ENCODE data around the gene PEX11G.

PEX11G gene

GRCh38 chr19:7488736-7489353 is at the start of gene PEX11G:
PEX11G (minus strand) TSS chr19:7489035; CDS start chr19:7489010, 25 bp downstream.
- peak; percentile 83 for DNase-seq (ENCODE audit: low spot score)

DNA sequence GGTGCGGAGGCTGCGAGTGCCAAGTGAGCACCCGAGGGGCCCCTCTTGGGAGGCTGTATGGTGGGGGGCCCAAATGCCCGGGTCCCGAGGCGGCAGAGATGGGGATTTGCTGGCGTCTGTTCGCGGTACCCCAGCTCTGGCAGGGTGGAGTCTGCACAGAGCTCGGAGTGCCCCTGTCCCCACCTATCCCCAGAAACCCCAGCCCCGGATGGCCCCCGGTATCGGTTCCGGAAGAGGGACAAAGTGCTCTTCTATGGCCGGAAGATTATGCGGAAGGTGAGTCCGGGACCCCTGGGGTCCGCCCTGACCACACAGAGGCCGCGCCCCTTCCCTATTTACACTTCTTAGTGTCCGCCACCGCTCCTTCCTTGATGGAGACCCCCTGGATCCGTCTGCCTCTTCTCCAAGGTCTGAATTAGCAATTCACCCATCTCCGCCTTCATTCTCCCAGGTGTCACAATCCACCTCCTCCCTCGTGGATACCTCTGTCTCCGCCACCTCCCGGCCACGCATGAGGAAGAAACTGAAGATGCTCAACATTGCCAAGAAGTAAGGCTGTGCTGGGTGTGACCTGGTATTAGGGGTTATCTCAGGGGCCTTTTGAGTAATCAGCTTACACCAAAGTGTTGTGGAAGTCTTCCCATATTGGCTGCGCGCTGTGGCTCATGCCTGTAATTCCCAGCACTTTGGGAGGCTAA is 47.3 kb upstream of the PEX11G start:
- DNase-seq (ENCODE audit: low spot score) = no peak

DNA sequence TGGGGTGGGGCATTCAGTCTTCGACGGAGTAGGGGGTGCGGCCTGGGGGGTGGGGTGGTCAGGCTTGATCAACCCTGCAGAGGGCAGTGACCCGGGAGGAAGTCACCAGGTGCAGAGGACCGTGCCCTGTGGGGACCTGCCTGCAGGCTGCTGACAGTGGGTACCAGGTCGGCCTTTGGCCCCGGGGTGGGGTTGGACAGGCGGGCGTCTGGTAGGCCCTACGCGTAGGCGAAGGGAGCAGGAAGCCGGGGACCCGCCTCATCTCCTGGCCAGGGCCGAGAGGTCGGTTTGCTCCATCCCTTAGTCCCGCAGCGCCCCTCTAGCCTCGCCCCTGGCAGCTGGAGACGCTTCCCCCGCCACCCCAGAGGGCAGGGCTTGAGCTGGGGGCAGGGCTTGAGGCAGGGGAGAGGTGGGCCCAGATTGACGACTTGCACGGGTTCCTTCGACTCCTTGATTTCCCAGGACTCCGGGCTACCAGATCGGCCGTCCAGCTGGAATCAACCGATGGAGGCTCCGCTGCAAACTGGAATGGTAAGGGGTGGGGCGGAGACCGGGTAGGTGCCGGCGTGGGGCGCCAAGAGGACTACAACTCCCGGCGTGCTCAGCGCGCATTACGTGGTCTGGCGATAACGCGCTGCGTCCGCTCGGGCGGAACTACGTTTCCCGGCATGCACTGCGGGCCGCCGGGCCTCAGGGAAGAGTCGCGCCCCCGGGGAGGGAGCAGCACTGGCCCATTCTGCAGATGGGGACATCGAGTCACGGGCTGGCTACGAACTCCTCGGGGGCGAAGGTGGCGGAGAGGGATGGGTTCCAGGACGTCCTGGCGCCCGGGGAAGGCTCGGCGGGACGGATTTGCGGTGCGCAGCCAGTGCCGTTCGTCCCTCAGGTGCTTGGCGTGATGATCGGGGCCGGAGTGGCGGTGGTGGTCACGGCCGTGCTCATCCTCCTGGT is 46.5 kb upstream of the PEX11G start, which contains the start of gene PNPLA6:
TSS of gene PNPLA6 (plus strand) at position 671 of the 951 bp plus-strand sequence. CDS start at position 743, 72 bp downstream.
- peak; percentile 86 for DNase-seq (ENCODE audit: low spot score)

DNA sequence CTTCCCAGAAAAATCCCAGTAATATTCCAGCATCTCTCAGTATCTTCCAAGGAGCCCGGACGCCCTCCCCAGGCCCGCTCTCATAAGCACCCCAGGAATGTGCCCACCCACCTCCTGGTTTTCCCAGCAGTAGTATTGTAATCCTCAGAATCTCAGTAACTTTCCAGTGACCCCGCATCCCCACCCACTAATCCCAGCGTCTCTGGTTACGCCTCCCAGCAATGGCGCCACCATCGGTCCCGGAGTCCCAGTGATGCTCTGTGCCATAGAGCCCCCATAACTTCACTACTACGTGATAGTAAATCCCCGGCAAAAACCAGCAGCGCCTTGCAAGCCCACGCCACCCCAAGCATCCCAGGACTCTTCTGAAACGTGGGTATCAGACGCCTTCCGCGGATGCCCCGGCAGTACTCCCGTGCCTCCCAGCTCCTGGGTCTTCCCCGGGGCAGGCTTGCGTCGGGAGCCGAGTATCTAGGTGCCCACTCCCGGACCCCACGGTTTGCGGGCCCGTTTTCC is 45.8 kb upstream of the PEX11G start:
- peak; percentile 52 for DNase-seq (ENCODE audit: low spot score)

GRCh38 chr19:7533925-7534480 is 45.2 kb upstream of the PEX11G start:
- DNase-seq (ENCODE audit: low spot score) = peak; percentile 62

DNA sequence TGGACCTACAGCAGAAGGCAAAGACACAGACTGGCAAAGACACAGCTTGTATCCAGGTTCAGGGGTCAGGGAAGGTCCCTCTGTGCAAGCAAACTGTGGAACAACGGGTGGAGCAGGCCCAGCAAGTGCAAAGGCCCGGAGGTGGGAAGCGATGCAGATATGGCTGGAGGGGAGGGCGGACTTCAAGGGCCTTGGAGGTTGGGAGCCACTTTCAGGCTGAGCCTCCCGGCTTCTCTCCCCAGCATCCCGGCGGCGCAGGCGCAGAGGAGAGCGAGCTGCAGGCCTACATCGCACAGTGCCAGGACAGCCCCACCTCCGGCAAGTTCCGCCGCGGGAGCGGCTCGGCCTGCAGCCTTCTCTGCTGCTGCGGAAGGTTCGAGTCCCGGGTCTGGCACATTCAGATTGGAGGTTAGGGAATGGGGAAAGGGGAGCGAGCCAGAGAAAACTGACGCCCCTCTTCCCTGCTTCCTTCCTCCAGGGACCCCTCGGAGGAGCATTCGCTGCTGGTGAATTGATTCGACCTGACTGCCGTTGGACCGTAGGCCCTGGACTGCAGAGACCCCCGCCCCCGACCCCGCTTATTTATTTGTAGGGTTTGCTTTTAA is 44.5 kb upstream of the PEX11G start:
- DNase-seq (ENCODE audit: low spot score) = no peak

DNA sequence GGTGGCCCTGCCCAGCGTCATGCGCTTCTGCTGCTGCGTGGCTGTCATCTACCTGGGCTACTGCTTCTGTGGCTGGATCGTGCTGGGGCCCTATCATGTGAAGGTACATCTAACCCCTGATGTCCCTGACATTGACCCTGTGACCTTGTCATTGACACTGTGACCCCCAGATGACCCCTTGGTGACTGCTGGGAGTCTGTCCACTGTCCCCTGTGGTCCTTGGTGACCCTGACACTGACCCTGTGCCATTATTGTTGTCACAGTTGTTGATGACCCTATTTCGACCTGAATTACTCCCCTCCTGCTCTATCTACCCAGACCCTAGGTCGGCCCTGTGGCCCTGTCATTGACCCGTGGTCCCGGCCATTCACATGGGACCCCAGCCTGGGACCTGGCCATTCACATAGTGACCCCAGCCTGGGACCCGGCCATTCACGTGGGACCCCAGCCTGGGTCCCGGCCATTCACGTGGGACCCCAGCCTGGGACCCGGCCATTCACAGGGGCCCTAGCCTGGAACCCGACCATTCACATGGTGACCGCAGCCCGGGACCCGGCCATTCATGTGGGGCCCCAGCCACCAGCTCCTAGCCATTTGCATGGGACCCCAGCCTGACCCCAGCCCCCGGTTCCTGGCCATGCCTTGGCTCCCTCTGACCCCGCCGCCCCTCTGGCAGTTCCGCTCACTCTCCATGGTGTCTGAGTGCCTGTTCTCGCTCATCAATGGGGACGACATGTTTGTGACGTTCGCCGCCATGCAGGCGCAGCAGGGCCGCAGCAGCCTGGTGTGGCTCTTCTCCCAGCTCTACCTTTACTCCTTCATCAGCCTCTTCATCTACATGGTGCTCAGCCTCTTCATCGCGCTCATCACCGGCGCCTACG is 41.0 kb upstream of the PEX11G start:
- no peak for DNase-seq (ENCODE audit: low spot score)

- no peak for DNase-seq (ENCODE audit: low spot score)
Observed at GRCh38 chr19:7529246-7529600, 40.4 kb upstream of the PEX11G start.

GRCh38 chr19:7528522-7529245 is 39.8 kb upstream of the PEX11G start:
- no peak for DNase-seq (ENCODE audit: low spot score)

- DNase-seq (ENCODE audit: low spot score) = no peak
Observed at GRCh38 chr19:7528192-7528519, 39.3 kb upstream of the PEX11G start.

DNA sequence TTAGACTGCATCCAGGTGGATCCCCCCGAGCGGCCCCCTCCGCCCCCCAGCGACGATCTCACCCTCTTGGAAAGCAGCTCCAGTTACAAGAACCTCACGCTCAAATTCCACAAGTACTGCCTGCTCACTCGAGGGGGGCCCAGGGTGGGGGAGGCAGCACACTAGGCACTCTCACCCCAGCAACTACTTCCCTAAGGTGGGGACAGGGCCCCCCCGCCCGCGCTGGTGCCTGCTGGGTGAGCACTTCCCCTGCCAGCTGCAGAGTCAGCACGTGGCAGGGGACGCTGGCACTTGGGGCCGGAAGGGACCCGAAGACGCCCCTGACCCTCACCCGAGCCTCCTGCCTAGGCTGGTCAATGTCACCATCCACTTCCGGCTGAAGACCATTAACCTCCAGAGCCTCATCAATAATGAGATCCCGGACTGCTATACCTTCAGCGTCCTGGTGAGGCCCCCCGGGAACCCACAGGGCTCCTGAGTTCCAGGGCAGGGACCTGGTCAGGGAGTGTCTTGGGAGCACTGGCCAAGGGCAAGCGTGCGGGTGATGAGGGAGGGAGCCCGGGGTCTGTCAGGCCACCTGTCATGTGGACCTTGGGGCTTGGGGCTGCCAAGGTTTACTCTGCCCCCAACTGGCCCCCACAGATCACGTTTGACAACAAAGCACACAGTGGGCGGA is 38.8 kb upstream of the PEX11G start:
- no peak for DNase-seq (ENCODE audit: low spot score)

DNA sequence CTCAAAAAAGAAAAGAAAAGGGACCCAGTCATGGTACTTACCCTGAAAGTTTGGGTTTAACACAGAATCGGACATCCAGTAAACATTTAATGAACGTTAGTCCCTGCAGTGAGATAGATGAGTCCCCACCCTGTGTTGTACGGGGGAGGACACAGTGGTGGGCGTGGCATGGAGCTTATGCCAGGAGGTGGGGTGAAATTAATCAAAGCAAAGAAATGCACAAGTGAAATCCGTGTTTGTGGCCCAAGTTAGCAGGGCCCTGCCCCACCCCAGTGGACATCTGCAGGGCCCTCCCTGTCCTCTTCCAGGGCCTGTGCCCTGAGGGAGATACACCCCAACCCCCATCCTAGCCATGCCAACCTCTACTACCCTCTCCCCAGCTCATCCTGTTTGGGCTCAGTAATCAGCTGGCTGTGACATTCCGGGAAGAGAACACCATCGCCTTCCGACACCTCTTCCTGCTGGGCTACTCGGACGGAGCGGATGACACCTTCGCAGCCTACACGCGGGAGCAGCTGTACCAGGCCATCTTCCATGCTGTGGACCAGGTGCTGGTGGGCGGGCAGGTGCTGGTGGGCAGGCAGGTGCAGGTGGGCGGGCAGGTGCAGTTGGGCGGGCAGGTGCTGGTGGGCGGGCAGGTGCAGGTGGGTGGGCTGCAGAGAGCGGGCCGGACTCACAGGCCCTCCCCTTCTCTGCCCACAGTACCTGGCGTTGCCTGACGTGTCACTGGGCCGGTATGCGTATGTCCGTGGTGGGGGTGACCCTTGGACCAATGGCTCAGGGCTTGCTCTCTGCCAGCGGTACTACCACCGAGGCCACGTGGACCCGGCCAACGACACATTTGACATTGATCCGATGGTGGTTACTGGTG is 37.5 kb upstream of the PEX11G start:
- no peak for DNase-seq (ENCODE audit: low spot score)

DNA sequence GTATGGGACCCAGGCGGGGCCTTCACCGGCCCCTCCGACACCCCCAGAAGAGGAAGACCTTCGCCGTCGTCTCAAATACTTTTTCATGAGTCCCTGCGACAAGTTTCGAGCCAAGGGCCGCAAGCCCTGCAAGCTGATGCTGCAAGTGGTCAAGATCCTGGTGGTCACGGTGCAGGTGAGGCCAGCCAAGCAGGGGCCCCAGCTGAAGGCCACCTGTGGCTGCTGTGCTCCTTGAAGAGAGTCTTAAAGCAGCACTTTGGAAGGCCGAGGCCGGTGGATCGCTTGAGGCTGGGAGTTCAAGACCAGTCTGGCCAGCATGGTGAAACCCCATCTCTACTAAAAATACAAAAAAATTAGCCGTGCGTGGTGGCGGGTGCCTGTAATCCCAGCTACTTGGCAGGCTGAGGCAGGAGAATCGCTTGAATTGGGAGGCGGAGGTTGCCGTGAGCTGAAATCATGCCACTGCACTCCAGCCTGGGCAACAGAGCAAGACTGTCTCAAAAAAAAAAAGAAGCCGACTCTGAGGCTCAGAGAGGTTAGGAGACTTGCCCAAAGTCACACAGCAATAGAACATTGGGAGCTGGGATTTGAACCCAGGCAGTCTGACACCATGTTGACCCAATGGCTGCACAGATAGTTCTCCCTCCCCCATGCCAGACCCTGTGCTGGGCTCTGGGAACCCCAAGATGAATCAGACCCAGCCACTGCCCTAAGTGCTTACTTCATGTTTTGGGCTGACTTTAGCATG is 36.3 kb upstream of the PEX11G start:
- no peak for DNase-seq (ENCODE audit: low spot score)

- DNase-seq (ENCODE audit: low spot score) = no peak
Observed at GRCh38 chr19:7524523-7524922, 35.7 kb upstream of the PEX11G start.

- DNase-seq (ENCODE audit: low spot score) = no peak
Observed at GRCh38 chr19:7522923-7523667, 34.3 kb upstream of the PEX11G start.

DNA sequence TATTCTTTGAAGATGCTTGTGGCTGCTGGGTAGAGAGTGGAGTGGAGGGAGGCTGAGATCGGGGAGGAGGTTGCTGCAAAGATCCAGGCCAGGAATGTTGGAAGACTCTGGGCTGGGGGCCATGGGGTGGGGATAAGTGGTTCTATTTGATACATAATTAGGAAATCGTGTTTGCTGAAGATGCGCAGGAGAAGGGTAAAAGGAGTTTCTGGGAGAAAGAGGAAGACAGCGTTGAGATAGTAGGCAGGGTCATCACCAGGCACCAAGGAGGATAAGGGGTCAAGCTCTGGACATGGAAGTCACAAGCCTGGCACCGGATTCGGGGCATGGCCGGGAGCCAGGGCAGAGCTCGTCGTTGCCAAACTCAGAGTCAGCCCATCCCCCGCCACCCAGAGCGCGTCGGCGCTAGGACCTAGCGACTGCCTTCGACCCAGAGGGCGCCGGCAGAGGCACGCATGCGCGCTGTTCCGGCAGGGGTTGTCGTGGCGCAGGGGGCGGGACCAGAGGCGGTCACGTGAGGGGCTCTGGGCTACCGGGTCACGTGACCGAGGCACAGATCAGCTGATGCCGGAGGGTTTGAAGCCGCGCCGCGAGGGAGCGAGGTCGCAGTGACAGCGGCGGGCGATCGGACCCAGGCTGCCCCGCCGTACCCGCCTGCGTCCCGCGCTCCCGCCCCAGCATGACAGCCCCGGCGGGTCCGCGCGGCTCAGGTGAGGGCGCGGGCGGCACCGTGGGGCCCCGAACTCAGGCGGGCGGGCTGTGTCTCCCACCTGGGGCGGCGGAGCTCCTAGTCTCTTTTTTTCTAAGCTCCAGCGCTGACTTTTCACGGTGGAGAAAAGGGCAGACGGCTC is 33.5 kb upstream of the PEX11G start, which contains the start of gene MCOLN1:
TSS of gene MCOLN1 (plus strand) at position 553 of the 851 bp plus-strand sequence. CDS start at position 680, 127 bp downstream.
- DNase-seq (ENCODE audit: low spot score) = peak; percentile 98
